NK-92 (cell line): ENCODE data around the gene OR11H7.
"Not testable (repeated sequence)": the region's sequence is repeated elsewhere in the genome, so short reads cannot be mapped to it uniquely, and the experiment has no call there.

ENCODE experiments used
- DNase-seq: peaks from one replicate; lab custom pipeline; 2025; ENCODE audit not compliant: unreplicated experiment; lab: John Stamatoyannopoulos, UW

OR11H7 gene

DNA sequence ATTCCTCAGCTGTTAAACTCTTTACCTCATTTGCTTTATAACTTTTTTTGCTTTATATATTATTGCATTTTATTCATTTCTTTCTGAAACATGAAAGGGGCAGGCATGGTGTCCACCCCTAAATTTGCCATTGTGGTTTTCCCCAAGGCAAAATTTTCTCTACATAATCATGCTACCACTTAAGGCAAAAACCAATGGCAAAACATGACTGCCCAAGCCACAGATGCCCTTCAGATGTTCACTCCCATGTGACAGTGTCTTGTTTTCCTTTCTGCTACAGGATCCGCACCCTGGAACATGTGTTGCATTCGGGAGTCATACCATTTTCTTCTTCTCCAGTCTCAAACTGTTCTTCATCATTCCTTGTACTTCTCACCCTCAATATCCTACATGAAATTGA is 48.6 kb downstream of the OR11H7 start:
- DNase-seq: no peak

DNA sequence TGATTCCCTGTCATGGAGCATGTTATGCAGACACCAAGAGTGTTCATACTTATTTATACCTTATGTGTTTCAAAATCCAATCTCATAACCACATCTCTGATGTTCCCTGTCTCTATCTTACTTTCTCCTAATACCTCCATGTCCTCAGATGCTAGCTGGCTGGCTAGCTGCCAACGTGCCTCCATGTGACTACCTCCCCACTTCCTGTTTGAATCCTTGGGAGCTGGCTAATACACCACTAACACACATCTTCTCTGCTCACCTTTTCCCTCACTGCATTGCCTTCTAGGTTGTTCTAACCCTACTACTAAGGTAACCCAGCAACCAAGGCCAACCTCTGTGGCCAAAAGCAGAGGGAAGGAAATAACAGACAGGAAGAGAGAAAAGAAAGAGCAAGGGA is 49.6 kb downstream of the OR11H7 start:
- no peak for DNase-seq

DNA sequence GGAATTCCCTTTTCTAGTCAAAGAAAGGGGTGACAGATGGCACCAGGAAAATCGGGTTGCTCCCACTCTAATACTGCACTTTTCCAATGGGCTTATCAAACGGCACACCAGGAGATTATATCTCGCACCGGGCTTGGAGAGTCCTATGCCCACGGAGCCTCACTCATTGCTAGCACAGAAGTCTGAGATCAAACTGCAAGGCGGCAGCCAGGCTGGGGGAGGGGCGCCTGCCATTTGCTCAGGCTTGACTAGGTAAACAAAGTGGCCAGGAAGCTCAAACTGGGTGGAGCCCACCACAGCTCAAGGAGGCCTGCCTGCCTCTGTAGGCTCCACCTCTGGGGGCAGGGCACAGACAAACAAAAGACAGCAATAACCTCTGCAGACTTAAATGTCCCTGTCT is 51.5 kb downstream of the OR11H7 start:
- DNase-seq: not testable (repeated sequence)
